Amniotic epithelial cell (primary cell): ENCODE data around the gene S100A16.
"Not testable (repeated sequence)": the region's sequence is repeated elsewhere in the genome, so short reads cannot be mapped to it uniquely, and the experiment has no call there.

ENCODE experiments used
- DNase-seq: peaks from one replicate; pipeline ENCODE4 v3.0.0-alpha.2; 2010; ENCODE audit warnings: low read depth

The S100A16 gene

GRCh38 chr1:153615406-153615805 lies 2.5 kb upstream of the S100A16 start:
- DNase-seq, result no peak

GRCh38 chr1:153614906-153615305 lies 2.0 kb upstream of the S100A16 start:
- no peak for DNase-seq

GRCh38 chr1:153614189-153614900 lies 1.4 kb upstream of the S100A16 start:
- no peak for DNase-seq

- DNase-seq, result no peak
Measured at GRCh38 chr1:153613406-153613805, 469 bp upstream of the S100A16 start.

- DNase-seq, result no peak
Measured at GRCh38 chr1:153612111-153612754, 704 bp downstream of the S100A16 start.

- no peak for DNase-seq
Measured at GRCh38 chr1:153611356-153611755, 1.6 kb downstream of the S100A16 start.

GRCh38 chr1:153610811-153611301 lies 2.1 kb downstream of the S100A16 start:
- DNase-seq, result peak; percentile 37

- no peak for DNase-seq
Measured at GRCh38 chr1:153610334-153610733, 2.6 kb downstream of the S100A16 start.

GRCh38 chr1:153609585-153609907 lies 3.4 kb downstream of the S100A16 start:
- DNase-seq, result no peak

GRCh38 chr1:153608742-153609584 lies 4.0 kb downstream of the S100A16 start:
- peak; percentile 89 for DNase-seq

- DNase-seq, result no peak
Measured at GRCh38 chr1:153608089-153608682, 4.8 kb downstream of the S100A16 start.

GRCh38 chr1:153607381-153607780 lies 5.6 kb downstream of the S100A16 start:
- DNase-seq, result no peak

GRCh38 chr1:153606194-153606593 lies 6.7 kb downstream of the S100A16 start:
- DNase-seq, result no peak

- no peak for DNase-seq
Measured at GRCh38 chr1:153602749-153603148, 10.2 kb downstream of the S100A16 start.

GRCh38 chr1:153599847-153600246 lies 13.1 kb downstream of the S100A16 start:
- peak; percentile 58 for DNase-seq

- no peak for DNase-seq
Measured at GRCh38 chr1:153598309-153599172, 14.4 kb downstream of the S100A16 start.

- DNase-seq, result peak; percentile 79
Measured at GRCh38 chr1:153597206-153597605, 15.7 kb downstream of the S100A16 start.

- DNase-seq, result no peak
Measured at GRCh38 chr1:153592748-153593147, 20.2 kb downstream of the S100A16 start.

- no peak for DNase-seq
Measured at GRCh38 chr1:153588482-153588881, 24.5 kb downstream of the S100A16 start.

- not testable (repeated sequence) for DNase-seq
Measured at GRCh38 chr1:153588033-153588432, 24.9 kb downstream of the S100A16 start.

- DNase-seq, result no peak
Measured at GRCh38 chr1:153587314-153587713, 25.6 kb downstream of the S100A16 start.
